Measurements from ENCODE around the gene CCDC40. TPM values are rescaled to one million over a fixed set of nuclear protein-coding genes. Genes with fewer than 3 reads are reported as not detected.

CCDC40 gene
- total and polyA plus RNA-seq, 9 of the 15 experiments (the other 6 are each of a cell fraction or from before 2014, with no cell fraction given), result 0.07 to 0.33 TPM; not detected in 7

- ChIA-PET POLR2A (interaction anchor here (0.6 to 0.9 kb wide), 3 partner anchors 27 to 305 kb away, joined by 3 read pairs; no protein-coding TSS in a partner anchor), CTCF (ENCODE audit: low intra/inter-chr PET ratio) (interaction anchor here (0.6 kb wide), 1 partner anchor 12 kb away, joined by 4 read pairs; the partner anchor contains the start of gene GAA)
- in situ Hi-C loops (cut with MboI) (no loop called here), intact Hi-C loops (cut with micrococcal nuclease) (no loop called here)
- Histone ChIP-seq H3K9me1 (ENCODE audit: control insufficient read depth, insufficient read depth, low read length) (no peaks in the 10 kb centered on the region), H3K79me2 (ENCODE audit: control insufficient read depth, insufficient read depth, low read length) (no peaks in the 10 kb centered on the region), H3K4me1 (replicated peaks in 1 of 2; ENCODE audit: control insufficient read depth in 2 of 2, insufficient read depth in 2 of 2, low read length in 2 of 2) (peaks cover 0 to 8% of the 10 kb centered on the region in 2 experiments; a peak in 2 of 5 replicates), H4K20me1 (replicated peaks; ENCODE audit: control insufficient read depth, insufficient read depth, low read length) (no peaks in the 10 kb centered on the region), H3K4me3 (no peak overlapping the region), H2AFZ (ENCODE audit: low read depth, low read length) (no peak overlapping the region), H3K9ac (ENCODE audit: insufficient read depth in 1 of 2, low read depth in 2 of 2, low read length in 2 of 2) (no peak overlapping the region), H3K27me3 (ENCODE audit: control insufficient read depth in 2 of 2, insufficient read depth in 2 of 2, low read length in 2 of 2) (peaks cover 35 to 70% of the 10 kb centered on the region in 2 experiments), H3K9me3 (replicated peaks; ENCODE audit: control insufficient read depth, insufficient read depth, low read depth, low read length) (no peaks in the 10 kb centered on the region), H3K36me3 (ENCODE audit: control insufficient read depth, insufficient read depth, low read length) (no peaks in the 10 kb centered on the region), H3K27ac (ENCODE audit: extremely low read depth, low read depth, low read length) (no peak overlapping the region), H3K4me2 (ENCODE audit: insufficient read depth, low read length) (no peak overlapping the region)
- no peak for TF ChIP-seq ZC3H4 (CRISPR knock-in tag; IDR thresholded peaks at IDR 0.05; ENCODE audit: borderline replicate concordance)
- TF ChIP-seq LARP7 (IDR thresholded peaks at IDR 0.05), result no peak
- TF ChIP-seq POLR2G (IDR thresholded peaks at IDR 0.05; ENCODE audit: low read depth, low read length), result no peak
- no peak for TF ChIP-seq ZNF431 (CRISPR knock-in tag; IDR thresholded peaks at IDR 0.05)
- no peak for TF ChIP-seq ZBED1 (IDR thresholded peaks at IDR 0.05)
- TF ChIP-seq NFXL1 (CRISPR knock-in tag; IDR thresholded peaks at IDR 0.05), result no peak
- no peak for TF ChIP-seq MLX (CRISPR knock-in tag; conservative IDR thresholded peaks at IDR 0.05)
- TF ChIP-seq ZKSCAN8 (CRISPR knock-in tag; IDR thresholded peaks at IDR 0.05), result no peak
- no peak for TF ChIP-seq ZSCAN32 (CRISPR knock-in tag; IDR thresholded peaks at IDR 0.05)
- FAIRE-seq (no peak), ATAC-seq (no peak), DNase-seq (ENCODE audit: extremely low read depth in 1 of 4, low spot score in 3 of 4) (no peak)
- BruUV-seq (replicated peaks), result no TSS peak
- 12% methylated on average over 14 of the region's 16 CpGs for WGBS (ENCODE audit: insufficient coverage, low coverage, missing lambda C conversion rate)
These were observed 53.3 kb downstream of the CCDC40 start for GRCh38 chr17:80089762-80090161.

Measured in K562 (cell line).